HG02623 (cell line): Measurements from ENCODE around the gene FAM131A.
"Not testable (repeated sequence)": the region's sequence is repeated elsewhere in the genome, so short reads cannot be mapped to it uniquely, and the experiment has no call there.

Source experiments
- ATAC-seq: cut with Tn5 transposase; IDR thresholded peaks from one replicate; pipeline ENCODE4 v1.9.1; 2021; ENCODE audit warnings: moderate library complexity; ENCODE audit not compliant: unreplicated experiment

The FAM131A gene

DNA sequence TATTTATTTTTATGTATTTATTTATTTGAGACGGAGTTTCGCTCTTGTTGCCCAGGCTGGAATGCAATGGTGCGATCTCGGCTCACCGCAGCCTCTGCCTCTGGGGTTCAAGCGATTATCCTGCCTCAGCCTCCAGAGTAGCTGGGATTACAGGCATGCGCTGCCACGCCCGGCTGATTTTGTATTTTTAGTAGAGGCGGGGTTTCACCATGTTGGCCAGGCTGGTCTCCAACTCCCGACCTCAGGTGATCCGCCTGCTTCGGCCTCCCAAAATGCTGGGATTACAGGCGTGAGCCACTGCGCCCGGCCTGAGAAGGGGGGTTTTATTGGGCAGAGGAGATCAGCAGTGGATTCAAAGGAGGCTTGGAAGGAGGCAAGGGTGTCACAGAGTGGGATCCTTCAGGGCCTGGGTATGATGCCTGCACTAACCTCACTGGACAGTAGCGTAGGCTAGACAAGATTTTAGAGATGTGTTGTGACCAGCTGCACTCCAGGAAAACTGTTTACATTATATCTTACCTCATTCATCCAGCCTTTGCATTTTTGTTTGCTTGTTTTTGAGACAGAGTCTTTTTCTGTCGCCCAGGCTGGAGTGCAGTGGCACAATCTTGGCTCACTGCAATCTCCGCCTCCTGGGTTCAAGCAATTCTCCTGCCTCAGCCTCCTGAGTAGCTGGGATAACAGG lies 2.2 kb downstream of the FAM131A start:
- ATAC-seq = not testable (repeated sequence)

DNA sequence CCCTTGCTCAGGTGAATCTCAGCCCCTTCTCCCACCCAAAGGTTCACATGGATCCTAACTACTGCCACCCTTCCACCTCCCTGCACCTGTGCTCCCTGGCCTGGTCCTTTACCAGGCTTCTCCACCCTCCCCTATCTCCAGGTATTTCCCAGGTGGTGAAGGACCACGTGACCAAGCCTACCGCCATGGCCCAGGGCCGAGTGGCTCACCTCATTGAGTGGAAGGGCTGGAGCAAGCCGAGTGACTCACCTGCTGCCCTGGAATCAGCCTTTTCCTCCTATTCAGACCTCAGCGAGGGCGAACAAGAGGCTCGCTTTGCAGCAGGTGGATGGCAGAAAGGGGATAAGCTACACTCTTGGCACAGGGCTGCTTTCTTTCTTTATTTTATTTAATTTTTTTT lies 4.5 kb downstream of the FAM131A start:
- ATAC-seq = no peak

DNA sequence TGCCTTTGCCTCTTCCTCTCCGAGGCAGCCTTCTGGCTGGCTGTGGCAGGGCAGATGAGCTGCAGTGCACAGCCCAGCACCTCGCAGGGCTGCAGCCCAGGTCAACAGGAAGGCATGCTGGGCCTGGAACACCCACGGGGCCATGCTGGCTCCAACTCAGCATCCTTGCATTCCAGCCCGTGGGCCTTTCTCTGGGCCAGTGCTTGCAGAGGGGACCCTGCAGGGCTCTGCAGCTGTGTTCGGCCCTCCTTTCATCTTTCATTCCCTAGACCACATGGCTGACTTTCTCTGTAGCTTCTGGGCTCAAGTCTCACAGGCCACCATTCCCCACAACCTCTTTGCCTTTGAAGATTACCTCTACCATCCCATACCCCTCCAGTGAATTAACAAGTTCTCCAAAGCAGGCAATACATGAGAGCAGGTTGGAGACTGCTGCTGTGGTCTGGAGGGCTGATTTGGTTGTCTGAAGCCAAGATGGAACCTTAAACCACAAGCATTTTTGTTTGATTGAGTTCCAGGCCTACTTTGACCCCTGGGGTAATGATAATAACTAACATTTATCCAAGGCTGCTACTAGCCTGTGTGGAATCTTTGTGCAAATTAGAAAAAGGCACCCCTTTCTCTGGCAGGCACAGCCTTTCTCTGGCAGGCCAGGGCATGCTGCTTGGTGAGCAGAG lies 5.9 kb downstream of the FAM131A start:
- no peak for ATAC-seq

DNA sequence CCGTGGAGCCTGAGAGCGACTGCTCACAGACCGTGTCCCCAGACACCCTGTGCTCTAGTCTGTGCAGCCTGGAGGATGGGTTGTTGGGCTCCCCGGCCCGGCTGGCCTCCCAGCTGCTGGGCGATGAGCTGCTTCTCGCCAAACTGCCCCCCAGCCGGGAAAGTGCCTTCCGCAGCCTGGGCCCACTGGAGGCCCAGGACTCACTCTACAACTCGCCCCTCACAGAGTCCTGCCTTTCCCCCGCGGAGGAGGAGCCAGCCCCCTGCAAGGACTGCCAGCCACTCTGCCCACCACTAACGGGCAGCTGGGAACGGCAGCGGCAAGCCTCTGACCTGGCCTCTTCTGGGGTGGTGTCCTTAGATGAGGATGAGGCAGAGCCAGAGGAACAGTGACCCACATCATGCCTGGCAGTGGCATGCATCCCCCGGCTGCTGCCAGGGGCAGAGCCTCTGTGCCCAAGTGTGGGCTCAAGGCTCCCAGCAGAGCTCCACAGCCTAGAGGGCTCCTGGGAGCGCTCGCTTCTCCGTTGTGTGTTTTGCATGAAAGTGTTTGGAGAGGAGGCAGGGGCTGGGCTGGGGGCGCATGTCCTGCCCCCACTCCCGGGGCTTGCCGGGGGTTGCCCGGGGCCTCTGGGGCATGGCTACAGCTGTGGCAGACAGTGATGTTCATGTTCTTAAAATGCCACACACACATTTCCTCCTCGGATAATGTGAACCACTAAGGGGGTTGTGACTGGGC lies 7.3 kb downstream of the FAM131A start:
- no peak for ATAC-seq

DNA sequence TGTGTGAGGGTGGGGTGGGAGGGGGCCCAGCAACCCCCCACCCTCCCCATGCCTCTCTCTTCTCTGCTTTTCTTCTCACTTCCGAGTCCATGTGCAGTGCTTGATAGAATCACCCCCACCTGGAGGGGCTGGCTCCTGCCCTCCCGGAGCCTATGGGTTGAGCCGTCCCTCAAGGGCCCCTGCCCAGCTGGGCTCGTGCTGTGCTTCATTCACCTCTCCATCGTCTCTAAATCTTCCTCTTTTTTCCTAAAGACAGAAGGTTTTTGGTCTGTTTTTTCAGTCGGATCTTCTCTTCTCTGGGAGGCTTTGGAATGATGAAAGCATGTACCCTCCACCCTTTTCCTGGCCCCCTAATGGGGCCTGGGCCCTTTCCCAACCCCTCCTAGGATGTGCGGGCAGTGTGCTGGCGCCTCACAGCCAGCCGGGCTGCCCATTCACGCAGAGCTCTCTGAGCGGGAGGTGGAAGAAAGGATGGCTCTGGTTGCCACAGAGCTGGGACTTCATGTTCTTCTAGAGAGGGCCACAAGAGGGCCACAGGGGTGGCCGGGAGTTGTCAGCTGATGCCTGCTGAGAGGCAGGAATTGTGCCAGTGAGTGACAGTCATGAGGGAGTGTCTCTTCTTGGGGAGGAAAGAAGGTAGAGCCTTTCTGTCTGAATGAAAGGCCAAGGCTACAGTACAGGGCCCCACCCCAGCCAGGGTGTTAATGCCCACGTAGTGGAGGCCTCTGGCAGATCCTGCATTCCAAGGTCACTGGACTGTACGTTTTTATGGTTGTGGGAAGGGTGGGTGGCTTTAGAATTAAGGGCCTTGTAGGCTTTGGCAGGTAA lies 8.1 kb downstream of the FAM131A start:
- ATAC-seq = no peak

DNA sequence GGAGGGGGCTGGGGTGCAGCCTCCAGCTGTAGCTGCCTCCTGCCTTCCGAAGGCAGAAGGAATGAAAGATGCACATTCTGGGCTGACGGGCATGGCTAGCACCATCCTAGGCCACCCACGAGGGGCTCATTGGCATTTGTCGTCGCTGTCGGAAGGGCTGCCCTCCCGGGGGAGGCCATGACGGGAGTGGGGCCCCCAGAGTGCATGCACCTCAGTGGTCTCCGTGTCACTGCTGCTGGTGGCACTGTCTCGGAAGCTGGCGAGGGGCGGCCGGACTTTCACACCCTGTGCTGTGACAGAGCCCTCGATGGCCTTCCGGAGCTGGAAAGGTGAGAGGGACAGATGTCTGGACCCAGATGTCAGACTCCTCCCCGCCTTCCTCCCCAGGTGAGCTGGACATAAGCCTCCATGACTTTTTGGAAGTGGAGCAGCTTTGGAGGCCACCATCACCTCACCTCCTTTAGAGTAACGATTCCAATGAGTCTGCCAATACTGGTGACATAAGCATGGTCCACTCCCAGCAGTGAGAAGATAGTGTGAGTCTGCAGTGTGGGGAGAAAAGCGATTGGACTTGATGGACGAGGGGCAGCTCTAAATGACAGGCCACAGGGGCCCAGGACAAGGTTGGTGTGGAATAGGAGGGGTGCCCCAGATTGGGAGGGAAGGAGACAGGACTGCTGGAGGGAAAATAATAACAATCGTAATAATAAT lies 9.2 kb downstream of the FAM131A start:
- no peak for ATAC-seq

DNA sequence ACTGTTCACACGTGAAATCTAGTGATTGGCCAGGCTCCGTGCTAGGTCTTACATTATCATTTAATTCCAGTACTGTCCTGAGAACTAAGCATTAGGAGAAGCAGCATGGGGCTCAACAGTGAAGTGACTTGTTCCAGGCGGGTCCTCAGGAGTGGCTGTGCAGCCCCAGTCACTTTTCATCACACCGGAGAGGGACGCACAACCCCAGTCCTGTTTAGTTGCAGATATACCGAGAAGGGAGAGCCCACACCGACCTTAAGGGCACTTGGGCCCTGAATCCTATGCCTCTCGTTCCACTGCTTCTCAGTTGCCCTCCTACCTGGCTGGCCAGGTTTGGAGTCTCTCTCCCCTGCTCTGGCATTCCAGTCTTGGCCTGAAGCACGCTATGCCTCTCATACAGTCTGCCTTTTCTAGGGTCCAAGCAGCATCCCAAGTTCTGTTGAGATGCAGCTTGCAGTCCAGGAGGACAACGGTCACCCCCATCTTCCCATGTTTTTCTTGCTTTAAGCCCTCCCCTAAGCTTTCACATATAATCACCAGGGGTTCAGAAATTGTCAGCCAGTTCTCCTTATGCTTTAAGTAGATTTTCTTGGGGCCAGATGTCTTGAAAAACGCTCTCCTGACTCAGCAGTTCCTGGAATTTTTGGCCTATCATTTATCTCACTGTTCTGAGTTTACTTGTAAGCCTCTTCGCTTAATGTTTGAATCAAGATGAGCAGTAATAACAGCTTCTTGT lies 10.1 kb downstream of the FAM131A start:
- ATAC-seq = no peak

DNA sequence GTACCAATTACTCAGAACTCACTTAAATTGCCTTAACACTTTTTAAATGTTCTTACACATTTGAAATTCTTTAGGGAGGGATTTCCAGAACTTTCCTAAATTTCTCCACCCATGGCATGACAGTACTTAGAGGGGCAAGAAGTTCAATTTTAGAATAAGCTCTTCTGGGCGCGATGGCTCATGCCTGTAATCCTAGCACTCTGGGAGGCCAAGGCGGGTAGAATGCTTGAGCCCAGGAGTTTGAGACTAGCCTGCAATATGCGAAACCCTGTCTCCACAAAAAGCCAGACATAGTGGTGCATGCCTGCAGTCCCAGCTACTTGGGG lies 10.6 kb downstream of the FAM131A start:
- ATAC-seq = no peak

DNA sequence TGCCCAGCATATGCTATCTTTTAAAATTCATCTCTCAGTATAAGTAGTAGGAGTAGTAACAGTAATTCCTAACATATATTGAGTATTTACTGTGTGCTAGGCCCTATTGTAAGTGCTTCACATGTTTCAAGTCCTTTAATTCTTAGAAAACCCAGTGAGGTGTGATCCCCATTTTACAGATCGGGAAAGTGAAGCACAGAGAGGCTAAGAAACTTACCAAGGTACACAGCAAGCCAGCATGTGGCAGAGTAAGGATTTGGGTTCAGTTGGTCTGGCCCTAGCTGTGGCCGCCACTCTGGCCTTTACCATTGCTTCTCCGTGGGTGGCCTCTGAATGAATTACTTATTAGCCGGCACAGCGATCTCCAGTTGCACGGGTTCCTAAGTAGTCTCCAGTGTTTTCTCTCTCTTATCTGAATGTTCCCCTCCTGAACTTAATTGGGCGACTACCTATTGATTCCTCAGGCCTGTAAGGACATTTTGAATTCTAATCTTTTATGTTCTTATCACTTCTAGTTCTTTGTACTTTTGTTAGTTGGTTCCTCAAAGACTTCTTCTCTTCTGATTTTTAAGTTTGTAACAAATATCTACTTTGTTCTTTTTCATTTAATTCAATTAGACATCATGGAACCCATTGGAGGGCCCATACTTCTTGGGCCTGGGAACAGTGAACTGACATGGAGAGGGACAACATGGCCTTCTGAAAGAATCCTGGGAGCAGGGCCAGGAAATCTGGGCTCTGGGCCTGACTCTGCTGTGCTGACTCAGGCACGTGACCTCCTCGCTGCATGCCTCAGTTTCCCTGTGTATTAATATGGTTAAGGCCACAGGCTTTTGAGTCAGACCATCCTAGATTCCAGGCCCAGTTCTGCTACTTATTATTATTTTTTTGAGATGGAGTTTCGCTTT lies 12.4 kb downstream of the FAM131A start:
- ATAC-seq = no peak

DNA sequence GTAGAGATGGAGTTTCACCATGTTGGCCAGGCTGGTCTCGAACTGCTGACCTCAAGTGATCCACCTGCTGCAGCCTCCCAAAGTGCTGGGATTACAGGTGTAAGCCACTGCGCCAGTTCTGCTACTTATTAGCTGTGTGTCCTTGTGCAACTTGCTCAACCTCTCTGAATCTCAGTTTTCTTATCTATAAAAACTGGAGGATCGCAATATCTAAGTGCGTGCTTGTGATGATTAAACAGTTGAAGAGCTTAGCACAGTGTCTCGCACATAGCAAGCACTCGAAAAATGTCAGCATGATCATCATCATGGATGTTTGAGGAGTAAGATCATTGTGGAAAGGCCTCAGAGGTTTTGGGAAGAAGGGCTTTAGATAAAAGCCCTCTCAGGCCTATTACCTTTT lies 13.2 kb downstream of the FAM131A start:
- ATAC-seq = no peak

DNA sequence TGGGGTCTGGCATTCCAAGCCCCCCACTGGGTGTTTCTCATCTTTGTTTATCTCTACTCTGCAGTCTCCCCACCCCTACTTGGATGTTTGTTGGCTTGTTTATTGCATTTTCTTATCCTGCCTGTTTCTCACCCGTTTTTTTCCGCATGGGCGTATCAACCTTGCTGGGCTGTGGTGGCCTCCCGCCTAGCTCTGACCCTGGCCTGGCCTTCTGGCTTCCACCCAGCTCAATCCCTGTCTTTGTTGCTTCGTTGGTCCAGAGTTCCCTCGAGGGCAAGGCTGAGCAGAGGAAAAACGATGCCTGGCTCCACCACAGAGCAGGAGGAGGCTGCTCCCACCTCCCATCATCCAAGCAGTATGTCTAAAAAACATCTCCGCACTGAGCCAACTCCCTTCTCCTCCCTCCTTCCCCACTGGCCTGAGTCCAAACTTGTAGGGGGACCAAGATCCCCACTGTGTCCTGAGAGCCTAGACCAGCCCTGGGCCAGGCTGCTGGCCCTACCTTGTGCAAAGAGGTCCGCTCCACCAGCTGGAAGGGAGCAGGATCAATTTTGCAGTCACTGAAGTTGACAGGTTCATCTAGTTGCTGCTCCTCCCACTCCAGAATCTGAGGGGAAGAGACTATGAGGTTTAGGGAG lies 14.2 kb downstream of the FAM131A start:
- ATAC-seq = no peak

DNA sequence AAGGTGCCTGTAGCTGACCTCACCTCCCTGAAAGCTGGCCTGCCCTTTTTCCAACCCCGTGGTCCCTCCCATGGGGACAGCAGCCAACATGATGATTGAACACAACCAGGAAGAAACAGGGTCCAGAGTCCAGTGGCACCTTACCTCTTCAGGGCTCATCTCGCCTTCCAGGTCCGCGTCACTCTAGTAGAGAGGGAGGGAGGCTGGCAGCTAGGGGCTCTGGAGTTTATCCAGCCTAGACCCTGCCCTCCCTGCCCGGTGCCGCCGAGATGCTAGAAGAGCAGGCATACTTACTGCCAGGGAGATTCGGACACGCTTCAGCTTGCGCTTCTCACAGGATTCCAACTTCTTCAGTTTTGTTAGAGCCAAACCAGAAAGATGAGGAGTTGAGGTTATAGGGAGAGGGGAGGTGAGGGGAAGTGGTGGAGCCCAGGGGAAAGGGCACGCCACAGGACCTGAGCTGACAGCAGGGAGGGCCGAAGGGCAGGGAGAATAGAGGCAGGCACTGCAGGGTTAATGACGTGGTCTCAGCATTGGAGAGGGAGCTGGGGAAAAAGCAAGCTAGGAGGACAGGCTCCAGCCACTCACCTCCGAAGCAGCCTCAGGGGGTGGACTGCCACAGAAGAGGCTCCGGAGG lies 14.9 kb downstream of the FAM131A start:
- no peak for ATAC-seq

DNA sequence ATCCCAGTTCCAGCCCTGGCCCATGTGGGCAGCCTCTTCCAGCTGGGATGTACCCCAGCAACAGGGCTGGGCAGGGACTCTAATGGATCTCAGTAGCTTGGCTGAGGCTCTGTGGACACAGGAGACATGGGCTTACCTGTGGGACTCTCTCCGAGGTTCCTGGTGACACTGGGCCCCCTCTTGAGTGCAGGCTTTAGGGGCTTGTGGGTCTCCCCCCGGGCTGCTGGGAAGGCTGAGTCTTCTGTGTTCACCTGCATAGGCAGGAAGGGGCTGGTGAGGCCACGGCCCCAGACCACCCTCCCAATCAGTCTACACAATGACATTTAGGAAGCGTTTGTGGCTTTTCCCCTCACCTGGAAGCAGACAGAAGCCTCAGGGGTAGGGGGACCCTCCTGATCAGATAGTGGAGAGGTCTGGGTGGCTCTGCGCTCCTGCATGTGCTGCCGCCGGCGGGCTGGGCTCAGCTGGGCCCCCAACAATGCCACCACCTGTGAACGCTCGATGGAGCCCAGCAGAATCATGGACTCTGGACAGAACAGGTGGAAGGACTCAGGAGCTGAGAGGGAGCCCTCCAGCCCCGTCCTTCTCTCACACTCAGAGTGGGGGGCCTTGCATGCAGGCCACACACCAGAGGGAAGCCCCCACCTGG lies 15.6 kb downstream of the FAM131A start:
- no peak for ATAC-seq

DNA sequence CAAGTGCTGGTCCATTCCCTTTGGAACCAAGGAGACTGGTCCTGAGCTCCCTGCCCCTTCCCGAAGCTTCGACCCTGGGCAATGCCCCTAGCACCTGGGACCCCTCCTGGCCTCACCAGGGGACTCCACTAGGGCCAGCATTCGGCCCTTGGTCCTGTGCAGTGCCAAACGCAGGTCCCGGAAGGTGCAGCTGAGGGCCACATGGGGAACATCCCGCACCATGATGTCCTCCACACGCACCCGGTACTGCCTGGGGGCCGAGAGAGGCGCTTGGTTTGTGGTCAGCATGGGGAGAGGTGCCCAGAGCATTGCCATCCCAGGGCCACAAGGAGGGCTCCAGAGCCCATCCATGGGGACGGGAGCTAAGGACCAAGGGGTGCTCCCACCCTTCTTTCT lies 16.1 kb downstream of the FAM131A start:
- ATAC-seq = no peak

DNA sequence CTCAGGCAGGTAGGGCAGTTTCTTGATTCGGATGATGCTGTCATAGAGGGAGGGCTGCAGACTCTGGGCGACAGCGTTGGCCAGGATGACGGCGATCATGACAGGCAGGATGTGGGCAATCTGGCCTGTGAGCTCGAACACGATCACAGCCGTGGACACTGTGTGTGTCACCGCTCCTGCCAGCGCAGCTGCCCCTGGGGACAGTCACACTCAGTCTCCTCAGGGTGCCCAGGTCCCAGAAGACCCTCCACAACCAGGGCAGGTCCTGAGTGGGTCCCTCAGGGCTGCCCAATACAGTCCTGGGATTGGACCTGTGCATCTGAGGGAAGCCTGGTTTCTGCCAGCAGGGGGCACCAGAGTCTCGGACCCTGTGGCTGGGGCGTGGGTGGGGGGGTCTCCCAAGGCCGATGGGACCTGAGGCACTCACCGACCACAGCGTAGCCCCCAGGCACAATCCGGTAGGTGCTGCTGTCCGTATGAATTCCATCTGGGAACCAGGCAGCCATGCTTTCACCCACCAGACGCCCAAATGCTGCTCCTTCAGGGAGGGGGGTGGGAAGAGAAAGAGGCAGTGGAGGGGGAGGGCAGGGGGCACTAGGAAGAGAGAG lies 16.8 kb downstream of the FAM131A start:
- ATAC-seq = no peak

DNA sequence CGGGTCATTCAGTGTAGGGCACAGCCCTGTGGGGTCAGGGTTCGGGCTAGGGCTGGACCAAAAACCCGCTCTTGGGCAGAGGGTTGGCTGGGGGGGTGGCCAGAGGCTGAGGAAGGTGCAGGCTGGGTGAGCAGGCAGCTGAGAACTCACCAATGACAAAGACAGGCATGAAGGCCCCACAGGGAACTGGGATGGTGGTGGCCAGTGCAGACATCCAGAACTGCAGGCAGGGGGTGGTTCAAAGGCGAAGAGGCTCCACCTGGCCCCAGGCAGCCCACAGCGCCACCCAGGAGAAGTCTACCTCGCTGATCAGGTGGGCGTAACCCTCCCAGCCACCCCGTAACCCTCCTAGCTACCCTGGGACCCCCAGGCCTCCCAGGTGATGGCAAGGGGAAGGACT lies 17.4 kb downstream of the FAM131A start:
- no peak for ATAC-seq
